Spinal cord (tissue), 10 donors: ENCODE results near the gene PAQR5. TPM values are rescaled to one million over a fixed set of nuclear protein-coding genes. Genes with fewer than 3 reads are reported as not detected.

ENCODE experiments used
- DNase-seq, 6 donors: peaks; one replicate each; pipeline versions ENCODE4 v3.0.0 to v3.0.0-alpha.2; 2013 to 2015; ENCODE audit warnings: low spot score in 6 of 6, low read depth in 4 of 6
- H3K27ac ChIP-seq: one replicate; pipeline ENCODE4 v1.5.1; 2013; ENCODE audit warnings: low read depth, low read length, control low read depth
- H3K27me3 ChIP-seq: one replicate; pipeline ENCODE4 v1.6.1; 2013; ENCODE audit warnings: low read length; ENCODE audit not compliant: control insufficient read depth, insufficient read depth
- H3K36me3 ChIP-seq: one replicate; pipeline ENCODE4 v1.6.1; 2013; ENCODE audit warnings: low read length; ENCODE audit not compliant: control insufficient read depth, insufficient read depth
- H3K4me1 ChIP-seq: one replicate; pipeline ENCODE4 v1.6.1; 2013; ENCODE audit warnings: low read length; ENCODE audit not compliant: control insufficient read depth, insufficient read depth
- H3K4me3 ChIP-seq: one replicate; pipeline ENCODE4 v1.5.1; 2013; ENCODE audit warnings: low read depth, low read length, control low read depth
- H3K9me3 ChIP-seq: one replicate; pipeline ENCODE4 v1.6.1; 2013; ENCODE audit warnings: low read length; ENCODE audit not compliant: control insufficient read depth, insufficient read depth
- WGBS: methylation state at CpG from one replicate; pipeline ENCODE4 v1.1.5; 2013; ENCODE audit warnings: missing lambda C conversion rate; ENCODE audit not compliant: insufficient coverage; 5-methylcytosine and 5-hydroxymethylcytosine counted together
- polyA plus RNA-seq, 2 donors: library from polyadenylated mRNA; unstranded; fragments of 120-200 nt; gene quantifications; one replicate each; pipeline ENCODE4 v1.2.1, GENCODE V29; 2013; ENCODE audit not compliant: insufficient read length in 2 of 2
- total RNA-seq, 2 donors: library from RNA; depleted of rRNA in 1 of 2; stranded (reverse); fragments of 120-200 nt in 1 of 2; fragments of >200 nt in 1 of 2; gene quantifications; one replicate each; pipeline versions ENCODE4 v1.2.3 to v1.2.4, GENCODE V29; 2013 to 2014
- donor health status: healthy.

PAQR5 gene
- total and polyA plus RNA-seq, 4 donors, result 2.9 to 9.3 (median 4.8) TPM

GRCh38 chr15:69410248-69410874 lies 111.6 kb downstream of the PAQR5 start:
- peak in 3 of 6 donors; percentile 17 to 71 (median 50) for DNase-seq
- Histone ChIP-seq H3K4me3 (no peak overlapping the region), H3K27ac (no peak overlapping the region), H3K36me3 (no peaks in the 10 kb centered on the region), H3K4me1 (peaks cover 6% of the 10 kb centered on the region), H3K9me3 (no peaks in the 10 kb centered on the region), H3K27me3 (no peaks in the 10 kb centered on the region)
- WGBS, result 39% methylated on average over 9 of the region's 9 CpGs

DNA sequence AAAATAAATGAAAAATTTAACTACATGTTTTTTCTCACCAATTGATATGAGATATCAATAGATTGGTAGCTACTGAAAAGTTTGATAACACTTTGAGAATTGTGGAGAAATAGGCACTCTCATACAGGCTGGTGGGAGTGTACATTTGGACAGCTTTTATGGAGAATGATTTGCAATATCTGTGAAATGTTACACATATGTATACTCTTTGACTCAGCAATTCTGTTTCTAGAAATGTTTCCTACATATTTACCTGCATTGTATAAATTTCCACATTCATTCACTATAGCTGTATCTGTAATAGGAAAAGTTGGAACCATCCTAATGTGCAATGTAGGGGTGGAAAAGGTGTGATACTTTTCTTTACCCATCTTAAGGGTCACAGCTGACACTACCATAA lies 113.6 kb downstream of the PAQR5 start:
- no peak for DNase-seq
- H3K9me3 ChIP-seq, result no peaks in the 10 kb centered on the region
- H3K36me3 ChIP-seq, result no peaks in the 10 kb centered on the region
- H3K4me3 ChIP-seq, result no peak overlapping the region
- peaks cover 6% of the 10 kb centered on the region for H3K4me1 ChIP-seq
- no peak overlapping the region for H3K27ac ChIP-seq
- no peaks in the 10 kb centered on the region for H3K27me3 ChIP-seq

GRCh38 chr15:69412701-69413100 lies 114.0 kb downstream of the PAQR5 start:
- H3K4me3 ChIP-seq, result no peak overlapping the region
- DNase-seq, result no peak

GRCh38 chr15:69413822-69414700 lies 115.3 kb downstream of the PAQR5 start, which contains the start of gene KIF23:
TSS of gene KIF23 (plus strand) at chr15:69414349. CDS start at chr15:69414466, 117 bp downstream.
- H3K27ac ChIP-seq, result peak within 1 kb of the TSS; percentile 62
- under 1% methylated on average over 73 of the region's 78 CpGs for WGBS

More at GRCh38 chr15:69412701-69413100, 114.0 kb downstream of the PAQR5 start:
- no peak overlapping the region for H3K27ac ChIP-seq
- H3K27me3 ChIP-seq, result no peaks in the 10 kb centered on the region
- H3K36me3 ChIP-seq, result no peaks in the 10 kb centered on the region
- no peaks in the 10 kb centered on the region for H3K9me3 ChIP-seq
- peaks cover 6% of the 10 kb centered on the region for H3K4me1 ChIP-seq
- 100% methylated on average over 1 of the region's 1 CpG for WGBS

GRCh38 chr15:69414701-69415167 lies 116.0 kb downstream of the PAQR5 start:
- Histone ChIP-seq H3K27me3 (no peaks in the 10 kb centered on the region), H3K4me3 (peak overlapping the region; percentile 88), H3K36me3 (no peaks in the 10 kb centered on the region), H3K9me3 (no peaks in the 10 kb centered on the region), H3K4me1 (peaks cover 6% of the 10 kb centered on the region), H3K27ac (peak overlapping the region; percentile 62)
- 0% methylated on average over 23 of the region's 29 CpGs for WGBS
- DNase-seq, result peak in 1 of 6 donors; percentile 47

More at GRCh38 chr15:69413822-69414700, 115.3 kb downstream of the PAQR5 start, which contains the start of gene KIF23:
- peaks cover 6% of the 10 kb centered on the region for H3K4me1 ChIP-seq
- peak within 1 kb of the TSS; percentile 88 for H3K4me3 ChIP-seq
- peak; percentile 76 to 97 (median 86) for DNase-seq
- no peaks in the 10 kb centered on the region for H3K36me3 ChIP-seq
- no peaks in the 10 kb centered on the region for H3K9me3 ChIP-seq
- H3K27me3 ChIP-seq, result no peaks in the 10 kb centered on the region

GRCh38 chr15:69415381-69415780 lies 116.7 kb downstream of the PAQR5 start:
- no peaks in the 10 kb centered on the region for H3K9me3 ChIP-seq
- no peak for DNase-seq
- H3K36me3 ChIP-seq, result no peaks in the 10 kb centered on the region
- H3K27me3 ChIP-seq, result no peaks in the 10 kb centered on the region
- peaks cover 6% of the 10 kb centered on the region for H3K4me1 ChIP-seq
- WGBS, result 37% methylated on average over 2 of the region's 3 CpGs
- peak overlapping the region; percentile 88 for H3K4me3 ChIP-seq
- H3K27ac ChIP-seq, result no peak overlapping the region

GRCh38 chr15:69417581-69417980 lies 118.9 kb downstream of the PAQR5 start:
- Histone ChIP-seq H3K27ac (no peak overlapping the region), H3K4me1 (peaks cover 6% of the 10 kb centered on the region), H3K9me3 (no peaks in the 10 kb centered on the region), H3K27me3 (no peaks in the 10 kb centered on the region), H3K36me3 (peaks cover under 1% of the 10 kb centered on the region), H3K4me3 (no peak overlapping the region)
- DNase-seq, result no peak

GRCh38 chr15:69421498-69421897 lies 122.8 kb downstream of the PAQR5 start:
- DNase-seq, result no peak
- H3K4me3 ChIP-seq, result no peak overlapping the region
- H3K4me1 ChIP-seq, result no peaks in the 10 kb centered on the region
- H3K27ac ChIP-seq, result no peak overlapping the region
- no peaks in the 10 kb centered on the region for H3K27me3 ChIP-seq
- H3K36me3 ChIP-seq, result peaks cover 4% of the 10 kb centered on the region
- no peaks in the 10 kb centered on the region for H3K9me3 ChIP-seq

DNA sequence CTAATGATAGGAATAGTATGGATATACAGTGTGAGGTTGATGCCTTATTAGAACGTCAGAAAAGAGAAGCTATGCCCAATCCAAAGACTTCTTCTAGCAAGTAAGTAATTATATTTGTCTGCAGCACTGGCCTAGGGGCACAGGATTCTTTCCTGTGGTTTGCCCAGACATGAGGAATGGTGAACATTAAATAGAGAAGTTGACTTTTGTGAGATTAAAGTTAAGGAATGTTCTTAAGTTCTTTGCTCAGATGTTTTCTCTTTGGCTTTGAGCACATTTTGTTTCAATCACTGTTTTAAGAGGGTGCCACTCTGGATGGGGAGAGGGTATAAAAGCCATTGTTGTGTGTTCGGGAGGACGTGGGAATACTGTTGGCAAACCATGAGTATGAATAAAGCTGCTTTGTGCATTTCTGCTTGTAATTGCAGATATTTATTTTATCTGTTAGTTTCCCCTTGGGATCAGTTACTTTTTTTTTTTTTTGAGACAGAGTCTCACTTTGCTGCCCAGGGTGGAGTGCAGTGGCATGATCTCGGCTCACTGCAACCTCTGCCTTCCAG lies 123.7 kb downstream of the PAQR5 start:
- Histone ChIP-seq H3K27me3 (no peaks in the 10 kb centered on the region), H3K4me1 (no peaks in the 10 kb centered on the region), H3K36me3 (peaks cover 4% of the 10 kb centered on the region), H3K9me3 (no peaks in the 10 kb centered on the region), H3K4me3 (no peak overlapping the region), H3K27ac (peak overlapping the region; percentile 29)
- DNase-seq, result no peak
- 72% methylated on average over 2 of the region's 4 CpGs for WGBS
